Activated CD4-positive, alpha-beta T cell treated with anti-CD3 and anti-CD28 coated beads, Interleukin-2, Interleukin-4, amounts not matched to agents 100 ng/mL and 50 ng/mL, durations not matched to agents 16 hours and 8 hours (primary cell): ENCODE results near the gene GRM7.

Experiments
- DNase-seq: peaks from one replicate; pipeline ENCODE4 v3.0.0-alpha.2; 2020; ENCODE audit warnings: low spot score

Gene GRM7

GRCh38 chr3:6971933-6972332, 111.0 kb downstream of the GRM7 start:
- no peak for DNase-seq

- DNase-seq: no peak
These were observed 124.9 kb downstream of the GRM7 start for GRCh38 chr3:6985848-6986247.

- no peak for DNase-seq
These were observed 128.8 kb downstream of the GRM7 start for GRCh38 chr3:6989608-6990291.

- DNase-seq: no peak
These were observed 133.3 kb downstream of the GRM7 start for GRCh38 chr3:6994081-6994668.

GRCh38 chr3:7000501-7000900, 139.6 kb downstream of the GRM7 start:
- DNase-seq: no peak

- DNase-seq: no peak
These were observed 140.5 kb downstream of the GRM7 start for GRCh38 chr3:7001370-7001769.

- no peak for DNase-seq
These were observed 154.9 kb downstream of the GRM7 start for GRCh38 chr3:7015683-7016440.

GRCh38 chr3:7025581-7026300, 164.8 kb downstream of the GRM7 start:
- no peak for DNase-seq

GRCh38 chr3:7029562-7029961, 168.6 kb downstream of the GRM7 start:
- DNase-seq: no peak

- no peak for DNase-seq
These were observed 177.5 kb downstream of the GRM7 start for GRCh38 chr3:7038394-7038793.

GRCh38 chr3:7062714-7063113, 201.8 kb downstream of the GRM7 start:
- no peak for DNase-seq

GRCh38 chr3:7070461-7070860, 209.5 kb downstream of the GRM7 start:
- no peak for DNase-seq

- DNase-seq: no peak
These were observed 213.3 kb downstream of the GRM7 start for GRCh38 chr3:7074217-7074616.

GRCh38 chr3:7075117-7075516, 214.2 kb downstream of the GRM7 start:
- no peak for DNase-seq

- DNase-seq: no peak
These were observed 215.0 kb downstream of the GRM7 start for GRCh38 chr3:7075901-7076300.

GRCh38 chr3:7082244-7082643, 221.3 kb downstream of the GRM7 start:
- no peak for DNase-seq

- no peak for DNase-seq
These were observed 225.5 kb downstream of the GRM7 start for GRCh38 chr3:7086417-7086816.

GRCh38 chr3:7095116-7095515, 234.2 kb downstream of the GRM7 start:
- no peak for DNase-seq

GRCh38 chr3:7100136-7100535, 239.2 kb downstream of the GRM7 start:
- DNase-seq: no peak

GRCh38 chr3:7106635-7107034, 245.7 kb downstream of the GRM7 start:
- DNase-seq: no peak

- no peak for DNase-seq
These were observed 251.7 kb downstream of the GRM7 start for GRCh38 chr3:7112523-7113056.

- peak; percentile 9 for DNase-seq
These were observed 283.9 kb downstream of the GRM7 start for GRCh38 chr3:7144697-7145308.
